ENCODE results near the gene PLK1. TPM values are rescaled to one million over a fixed set of nuclear protein-coding genes. Genes with fewer than 3 reads are reported as not detected.
"Not testable (repeated sequence)": the region's sequence is repeated elsewhere in the genome, so short reads cannot be mapped to it uniquely, and the experiment has no call there.

The PLK1 gene
- polyA plus RNA-seq (2013, experiment 1 of 2) = 95.2 TPM
- 107 TPM for polyA plus RNA-seq (2013, experiment 2 of 2)

- peak within 1 kb of the TSS; percentile 94 for H3K9ac ChIP-seq (ENCODE audit: low read depth, low read length)
- peak within 1 kb of the TSS; percentile 86 for H3K27ac ChIP-seq (ENCODE audit: low read depth, low read length)
- no peaks in the 10 kb centered on the region for H3K27me3 ChIP-seq (ENCODE audit: insufficient read depth, low read length)
- H3K9me3 ChIP-seq (ENCODE audit: insufficient read depth, low read depth, low read length) = no peaks in the 10 kb centered on the region
- H3K4me1 ChIP-seq (ENCODE audit: insufficient read depth, low read length) = peaks cover 10% of the 10 kb centered on the region; the same call in 1 of the 2 replicates
- H3K36me3 ChIP-seq (ENCODE audit: insufficient read depth, low read length) = peaks cover 42% of the 10 kb centered on the region
- peak within 1 kb of the TSS; percentile 91 for H3K4me3 ChIP-seq (ENCODE audit: low read length)
- WGBS = under 1% methylated on average over 75 of the region's 75 CpGs
These were observed at the start of gene PLK1 for GRCh38 chr16:23678430-23679273. Gene PLK1, plus strand, starts transcription at chr16:23678889. Its CDS starts 44 bp downstream, at chr16:23678933.

GRCh38 chr16:23629516-23629915, 49.2 kb upstream of the PLK1 start:
- H3K27ac ChIP-seq (ENCODE audit: low read depth, low read length) = no peak overlapping the region
- no peak overlapping the region for H3K4me3 ChIP-seq (ENCODE audit: low read length)
- H3K4me1 ChIP-seq (ENCODE audit: insufficient read depth, low read length) = no peaks in the 10 kb centered on the region
- H3K27me3 ChIP-seq (ENCODE audit: insufficient read depth, low read length) = no peaks in the 10 kb centered on the region
- WGBS = 95% methylated on average over 8 of the region's 8 CpGs
- H3K36me3 ChIP-seq (ENCODE audit: insufficient read depth, low read length) = peaks cover 85% of the 10 kb centered on the region
- H3K9ac ChIP-seq (ENCODE audit: low read depth, low read length) = no peak overlapping the region
- H3K9me3 ChIP-seq (ENCODE audit: insufficient read depth, low read depth, low read length) = no peaks in the 10 kb centered on the region

- H3K9ac ChIP-seq (ENCODE audit: low read depth, low read length); H3K27me3 ChIP-seq (ENCODE audit: insufficient read depth, low read length); H3K4me1 ChIP-seq (ENCODE audit: insufficient read depth, low read length); H3K9me3 ChIP-seq (ENCODE audit: insufficient read depth, low read depth, low read length); H3K4me3 ChIP-seq (ENCODE audit: low read length); H3K27ac ChIP-seq (ENCODE audit: low read depth, low read length): not testable (repeated sequence)
- WGBS = 89% methylated on average over 3 of the region's 3 CpGs
- peaks cover 87% of the 10 kb centered on the region for H3K36me3 ChIP-seq (ENCODE audit: insufficient read depth, low read length)
These were observed 46.8 kb upstream of the PLK1 start for GRCh38 chr16:23631874-23632273.

- Histone ChIP-seq H3K4me3 (ENCODE audit: low read length) (no peak overlapping the region), H3K9me3 (ENCODE audit: insufficient read depth, low read depth, low read length) (no peaks in the 10 kb centered on the region), H3K9ac (ENCODE audit: low read depth, low read length) (no peak overlapping the region), H3K4me1 (ENCODE audit: insufficient read depth, low read length) (no peaks in the 10 kb centered on the region), H3K36me3 (ENCODE audit: insufficient read depth, low read length) (peaks cover 82% of the 10 kb centered on the region), H3K27ac (ENCODE audit: low read depth, low read length) (no peak overlapping the region), H3K27me3 (ENCODE audit: insufficient read depth, low read length) (no peaks in the 10 kb centered on the region)
- 95% methylated on average over 3 of the region's 4 CpGs for WGBS
These were observed 44.1 kb upstream of the PLK1 start for GRCh38 chr16:23634461-23635036.

GRCh38 chr16:23635958-23636357, 42.7 kb upstream of the PLK1 start:
- Histone ChIP-seq H3K9me3 (ENCODE audit: insufficient read depth, low read depth, low read length) (no peaks in the 10 kb centered on the region), H3K36me3 (ENCODE audit: insufficient read depth, low read length) (peaks cover 70% of the 10 kb centered on the region), H3K9ac (ENCODE audit: low read depth, low read length) (no peak overlapping the region), H3K27ac (ENCODE audit: low read depth, low read length) (no peak overlapping the region), H3K27me3 (ENCODE audit: insufficient read depth, low read length) (no peaks in the 10 kb centered on the region), H3K4me1 (ENCODE audit: insufficient read depth, low read length) (no peaks in the 10 kb centered on the region), H3K4me3 (ENCODE audit: low read length) (no peak overlapping the region)

GRCh38 chr16:23640615-23640930, 38.1 kb upstream of the PLK1 start:
- Histone ChIP-seq H3K27me3 (ENCODE audit: insufficient read depth, low read length) (no peaks in the 10 kb centered on the region), H3K4me3 (ENCODE audit: low read length) (peak overlapping the region; percentile 87), H3K36me3 (ENCODE audit: insufficient read depth, low read length) (peaks cover 49% of the 10 kb centered on the region), H3K27ac (ENCODE audit: low read depth, low read length) (peak overlapping the region; percentile 91), H3K4me1 (ENCODE audit: insufficient read depth, low read length) (no peaks in the 10 kb centered on the region; the same call in 1 of the 2 replicates), H3K9ac (ENCODE audit: low read depth, low read length) (peak overlapping the region; percentile 93), H3K9me3 (ENCODE audit: insufficient read depth, low read depth, low read length) (no peaks in the 10 kb centered on the region)
- WGBS = 0% methylated on average over 2 of the region's 8 CpGs

GRCh38 chr16:23640931-23641765, 37.5 kb upstream of the PLK1 start, which contains the start of the genes DCTN5 and PALB2:
Gene DCTN5, plus strand, starts transcription at chr16:23641466. Its CDS starts 77 bp downstream, at chr16:23641543.
Gene PALB2, minus strand, starts transcription at chr16:23641310. Its CDS starts 153 bp downstream, at chr16:23641157.
- Histone ChIP-seq H3K27ac (ENCODE audit: low read depth, low read length) (peak within 1 kb of the TSS; percentile 91), H3K4me3 (ENCODE audit: low read length) (peak within 1 kb of the TSS; percentile 87), H3K27me3 (ENCODE audit: insufficient read depth, low read length) (no peaks in the 10 kb centered on the region), H3K4me1 (ENCODE audit: insufficient read depth, low read length) (no peaks in the 10 kb centered on the region; the same call in 1 of the 2 replicates), H3K36me3 (ENCODE audit: insufficient read depth, low read length) (peaks cover 49% of the 10 kb centered on the region), H3K9ac (ENCODE audit: low read depth, low read length) (peak within 1 kb of the TSS; percentile 93), H3K9me3 (ENCODE audit: insufficient read depth, low read depth, low read length) (no peaks in the 10 kb centered on the region)
- under 1% methylated on average over 64 of the region's 64 CpGs for WGBS

GRCh38 chr16:23642246-23642774, 36.4 kb upstream of the PLK1 start:
- peak overlapping the region; percentile 66; the same call in 1 of the 2 replicates for H3K9ac ChIP-seq (ENCODE audit: low read depth, low read length)
- H3K9me3 ChIP-seq (ENCODE audit: insufficient read depth, low read depth, low read length) = no peaks in the 10 kb centered on the region
- H3K4me1 ChIP-seq (ENCODE audit: insufficient read depth, low read length) = no peaks in the 10 kb centered on the region; the same call in 1 of the 2 replicates
- H3K4me3 ChIP-seq (ENCODE audit: low read length) = peak overlapping the region; percentile 87
- 66% methylated on average over 14 of the region's 14 CpGs for WGBS
- H3K27ac ChIP-seq (ENCODE audit: low read depth, low read length) = no peak overlapping the region
- H3K36me3 ChIP-seq (ENCODE audit: insufficient read depth, low read length) = peaks cover 49% of the 10 kb centered on the region
- no peaks in the 10 kb centered on the region for H3K27me3 ChIP-seq (ENCODE audit: insufficient read depth, low read length)

GRCh38 chr16:23650674-23651416, 27.8 kb upstream of the PLK1 start:
- Histone ChIP-seq H3K4me3 (ENCODE audit: low read length) (no peak overlapping the region), H3K4me1 (ENCODE audit: insufficient read depth, low read length) (peaks cover 7% of the 10 kb centered on the region; the same call in 1 of the 2 replicates), H3K36me3 (ENCODE audit: insufficient read depth, low read length) (peaks cover 54% of the 10 kb centered on the region), H3K9me3 (ENCODE audit: insufficient read depth, low read depth, low read length) (no peaks in the 10 kb centered on the region), H3K27me3 (ENCODE audit: insufficient read depth, low read length) (no peaks in the 10 kb centered on the region), H3K9ac (ENCODE audit: low read depth, low read length) (peak overlapping the region; percentile 47; the same call in 1 of the 2 replicates), H3K27ac (ENCODE audit: low read depth, low read length) (peak overlapping the region; percentile 1; the same call in 1 of the 2 replicates)
- WGBS = 86% methylated on average over 3 of the region's 4 CpGs

GRCh38 chr16:23651943-23652468, 26.7 kb upstream of the PLK1 start:
- 93% methylated on average over 4 of the region's 4 CpGs for WGBS
- Histone ChIP-seq H3K36me3 (ENCODE audit: insufficient read depth, low read length) (peaks cover 46% of the 10 kb centered on the region), H3K9ac (ENCODE audit: low read depth, low read length) (no peak overlapping the region), H3K27ac (ENCODE audit: low read depth, low read length) (no peak overlapping the region), H3K9me3 (ENCODE audit: insufficient read depth, low read depth, low read length) (no peaks in the 10 kb centered on the region), H3K4me3 (ENCODE audit: low read length) (no peak overlapping the region), H3K27me3 (ENCODE audit: insufficient read depth, low read length) (no peaks in the 10 kb centered on the region), H3K4me1 (ENCODE audit: insufficient read depth, low read length) (peaks cover 7% of the 10 kb centered on the region; the same call in 1 of the 2 replicates)
